PC-3 (cell line): ENCODE data around the gene IQCE.

Experiments used
- CTCF ChIP-seq: fragments of 300-600 bp; sonication (generic); conservative IDR thresholded peaks from 2 replicates; pipeline ENCODE4 v1.5.1; 2017; ENCODE audit warnings: antibody characterized with exemption, low read depth, mild to moderate bottlenecking, low read length
- EZH2 ChIP-seq: fragments of 300-600 bp; sonication (generic); IDR thresholded peaks from one replicate; pipeline ENCODE4 v1.6.1; 2017; ENCODE audit warnings: antibody characterized with exemption, mild to moderate bottlenecking, low read length; ENCODE audit not compliant: unreplicated experiment
- EZH2phosphoT487 ChIP-seq: fragments of 300-600 bp; sonication (generic); IDR thresholded peaks from 2 replicates; pipeline ENCODE4 v1.6.1; 2018; ENCODE audit warnings: mild to moderate bottlenecking, antibody characterized with exemption, low read length, borderline replicate concordance

GRCh38 chr7:2545746-2546425 is 12.9 kb upstream of the IQCE start:
- TF ChIP-seq CTCF = no peak
- TF ChIP-seq EZH2phosphoT487 = no peak
- no peak for TF ChIP-seq EZH2
